HG02759 (cell line): ENCODE results near the gene DCAF15.
"Not testable (repeated sequence)": the region's sequence is repeated elsewhere in the genome, so short reads cannot be mapped to it uniquely, and the experiment has no call there.

Source experiments
- ATAC-seq: cut with Tn5 transposase; IDR thresholded peaks from one replicate; pipeline ENCODE4 v1.9.1; 2021; ENCODE audit warnings: mild to moderate bottlenecking, moderate library complexity; ENCODE audit not compliant: unreplicated experiment

The DCAF15 gene

DNA sequence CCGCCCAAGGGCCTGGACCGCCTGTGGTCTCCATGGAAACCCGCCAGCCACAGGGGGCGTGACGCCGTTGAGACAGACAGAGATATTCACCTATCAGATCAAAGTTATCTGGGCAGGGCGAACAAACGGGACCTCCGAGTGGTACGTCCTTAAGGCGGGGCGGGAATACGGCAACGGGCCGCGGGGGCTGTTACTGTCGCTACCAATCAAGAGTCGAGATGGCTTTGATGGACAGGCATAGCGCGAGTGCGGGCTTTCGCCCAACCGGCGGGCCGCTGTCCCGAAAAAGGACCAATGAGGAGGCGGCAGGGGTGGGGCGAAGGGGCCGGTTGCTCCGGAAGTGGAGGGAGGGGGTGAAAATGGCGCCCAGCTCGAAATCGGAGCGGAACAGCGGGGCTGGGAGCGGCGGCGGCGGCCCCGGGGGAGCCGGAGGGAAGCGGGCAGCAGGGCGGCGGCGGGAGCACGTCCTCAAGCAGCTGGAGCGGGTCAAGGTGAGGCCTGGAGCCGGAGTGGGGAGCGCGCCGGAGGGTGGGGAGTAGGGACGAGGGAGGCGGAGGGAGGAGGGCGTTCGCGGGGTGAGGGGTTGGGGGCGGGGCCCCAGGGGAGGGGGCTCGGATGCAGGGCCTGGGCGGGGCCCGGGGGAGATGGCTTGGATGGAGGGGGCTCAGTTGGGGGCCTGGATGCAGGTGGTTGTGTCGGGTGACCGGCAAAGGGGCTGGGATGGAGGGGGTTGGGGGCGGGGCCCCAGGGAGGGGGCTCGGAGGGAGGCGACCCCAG lies at the start of gene DCAF15:
TSS of gene DCAF15 (plus strand) at position 356 of the 777 bp plus-strand sequence. CDS start at position 360, 4 bp downstream.
- ATAC-seq = peak; percentile 98

GRCh38 chr19:13902993-13903555 lies 49.2 kb upstream of the DCAF15 start:
- no peak for ATAC-seq

- ATAC-seq = peak; percentile 96
Observed at GRCh38 chr19:13905634-13906520, 46.4 kb upstream of the DCAF15 start, which contains the start of the genes BRME1 and CC2D1A. Gene BRME1 (minus strand): TSS chr19:13906117. CDS start chr19:13904892, 1,225 bp downstream. Gene CC2D1A (plus strand): TSS chr19:13906201. CDS start chr19:13906442, 241 bp downstream.

DNA sequence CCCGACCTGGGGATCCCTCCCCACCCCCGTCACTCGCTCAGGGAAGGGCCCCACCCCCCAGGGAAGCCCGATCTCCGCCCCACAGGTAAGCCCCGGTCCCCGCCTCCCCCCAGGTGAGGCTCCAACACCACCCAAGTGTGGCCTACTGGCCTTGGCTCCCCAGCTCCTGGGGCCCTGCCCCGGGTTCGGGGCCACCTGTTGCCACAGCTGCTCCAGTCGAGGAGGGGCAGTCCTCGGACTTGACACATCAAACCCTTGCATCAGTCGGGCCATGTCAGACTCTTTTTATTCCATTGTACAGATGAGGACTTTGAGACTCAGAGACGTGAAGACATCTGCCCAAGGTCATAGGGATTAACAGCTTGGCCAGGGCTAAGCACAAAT lies 45.8 kb upstream of the DCAF15 start:
- peak; percentile 8 for ATAC-seq

DNA sequence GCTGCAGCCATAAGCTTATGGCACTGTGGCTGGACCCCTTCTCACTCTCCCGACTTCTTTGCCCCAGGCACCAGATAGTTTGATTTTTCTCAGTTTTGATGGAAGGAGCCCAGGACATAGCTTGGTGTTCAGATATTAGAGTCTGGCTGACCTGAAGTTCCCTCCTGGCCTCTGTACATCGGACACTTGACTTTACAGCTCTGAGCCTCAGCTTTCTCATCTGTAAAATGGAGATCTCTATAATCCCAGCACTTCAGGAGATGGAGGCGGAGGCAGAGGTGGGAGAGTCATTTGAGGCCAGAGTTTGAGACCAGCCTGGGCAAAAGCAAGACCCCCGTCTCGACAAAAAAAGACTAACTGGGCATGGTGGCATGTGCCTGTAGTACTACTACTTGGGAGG lies 45.4 kb upstream of the DCAF15 start:
- no peak for ATAC-seq

GRCh38 chr19:13908674-13909073 lies 43.6 kb upstream of the DCAF15 start:
- no peak for ATAC-seq

DNA sequence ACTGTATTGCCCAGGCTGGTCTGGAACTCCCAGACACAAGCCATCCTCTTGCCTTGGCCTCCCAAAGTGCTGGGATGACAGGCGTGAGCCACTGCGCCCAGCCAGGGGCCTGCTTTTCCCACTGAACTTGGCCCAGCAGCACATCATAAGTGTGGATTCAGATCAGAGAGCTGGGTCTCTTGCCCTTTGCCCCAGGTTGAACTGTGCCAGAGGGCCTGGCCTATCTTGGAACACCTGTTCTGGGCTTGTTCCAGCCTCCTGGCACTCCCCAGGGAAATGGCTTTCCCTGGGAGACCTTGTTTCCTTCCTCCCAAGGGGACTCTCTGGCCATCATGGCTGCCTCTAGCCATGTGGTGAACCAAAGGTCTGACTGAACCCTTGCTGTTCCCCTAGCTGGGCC lies 42.9 kb upstream of the DCAF15 start:
- no peak for ATAC-seq

- no peak for ATAC-seq
Observed at GRCh38 chr19:13913352-13913751, 39.0 kb upstream of the DCAF15 start.

DNA sequence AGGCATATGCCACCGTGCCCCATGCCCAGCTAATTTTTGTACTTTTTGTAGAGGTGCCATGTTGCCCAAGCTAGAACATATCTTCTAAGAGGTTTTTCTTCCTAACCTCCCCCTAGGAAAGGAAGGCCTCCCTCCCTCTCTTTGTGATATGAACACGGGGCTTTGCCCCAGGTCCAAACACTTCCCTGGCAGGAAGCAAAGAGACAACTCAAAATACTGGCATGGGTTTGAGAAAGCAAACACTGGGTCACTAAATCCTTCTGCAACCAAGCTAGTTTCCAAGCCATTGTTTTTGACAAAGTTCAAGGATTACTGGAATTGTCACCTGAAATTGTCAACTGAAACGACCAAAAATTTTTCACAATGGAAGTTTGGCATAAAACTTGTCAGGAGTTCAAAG lies 37.5 kb upstream of the DCAF15 start:
- ATAC-seq = no peak

GRCh38 chr19:13917888-13918406 lies 34.4 kb upstream of the DCAF15 start:
- no peak for ATAC-seq

DNA sequence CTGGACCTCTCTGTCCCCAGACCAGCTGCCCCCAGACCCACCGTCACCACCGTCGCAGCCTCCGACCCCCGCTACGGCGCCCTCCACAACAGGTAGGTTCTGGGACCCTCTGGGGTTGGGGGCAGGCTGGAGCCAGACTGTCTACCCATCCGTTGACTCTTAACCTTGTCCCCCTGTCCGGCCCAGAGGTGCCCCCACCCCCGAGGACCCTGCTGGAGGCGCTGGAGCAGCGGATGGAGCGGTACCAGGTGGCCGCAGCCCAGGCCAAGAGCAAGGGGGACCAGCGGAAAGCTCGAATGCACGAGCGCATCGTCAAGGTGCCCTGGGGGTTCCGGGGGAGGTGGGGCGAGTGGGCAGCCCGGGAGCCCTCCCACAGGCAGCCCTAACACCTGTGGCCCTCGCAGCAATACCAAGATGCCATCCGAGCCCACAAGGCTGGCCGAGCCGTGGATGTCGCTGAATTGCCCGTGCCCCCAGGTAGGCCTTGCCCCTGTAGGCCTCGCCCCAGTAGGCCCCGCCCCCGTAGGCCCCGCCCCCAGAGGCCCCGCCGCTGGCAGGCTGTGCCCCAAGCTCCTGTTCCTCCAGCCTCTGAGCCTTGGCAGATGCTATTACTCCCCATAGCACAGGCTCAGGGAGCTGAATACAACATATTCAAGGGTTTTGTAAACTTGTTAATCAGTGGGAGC lies 33.4 kb upstream of the DCAF15 start:
- ATAC-seq = no peak

GRCh38 chr19:13920524-13920923 lies 31.8 kb upstream of the DCAF15 start:
- no peak for ATAC-seq

- no peak for ATAC-seq
Observed at GRCh38 chr19:13920940-13921747, 31.2 kb upstream of the DCAF15 start.

GRCh38 chr19:13922118-13922517 lies 30.2 kb upstream of the DCAF15 start:
- not testable (repeated sequence) for ATAC-seq

GRCh38 chr19:13923194-13923987 lies 28.9 kb upstream of the DCAF15 start:
- no peak for ATAC-seq

GRCh38 chr19:13926010-13926409 lies 26.3 kb upstream of the DCAF15 start:
- no peak for ATAC-seq

- no peak for ATAC-seq
Observed at GRCh38 chr19:13926715-13927114, 25.6 kb upstream of the DCAF15 start.

DNA sequence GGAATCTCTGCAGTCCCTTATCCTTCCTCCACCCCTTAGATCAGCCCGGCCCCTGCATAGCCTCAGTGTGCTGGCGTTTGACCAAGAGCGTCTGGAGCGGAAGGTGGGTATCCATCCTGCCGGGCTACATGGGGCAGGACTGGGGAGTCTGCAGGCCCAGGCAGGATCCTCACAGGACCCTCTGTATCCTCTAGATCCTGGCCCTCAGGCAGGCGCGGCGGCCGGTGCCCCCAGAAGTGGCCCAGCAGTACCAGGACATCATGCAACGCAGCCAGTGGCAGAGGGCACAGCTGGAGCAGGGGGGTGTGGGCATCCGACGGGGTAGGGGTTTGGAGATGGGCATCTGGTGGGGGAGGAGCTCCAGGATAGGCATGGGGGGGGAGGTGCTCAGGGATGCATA lies 23.0 kb upstream of the DCAF15 start:
- ATAC-seq = no peak

GRCh38 chr19:13929956-13930355 lies 22.4 kb upstream of the DCAF15 start:
- ATAC-seq = no peak
